Activated T-helper 17 cell treated with anti-CD3 and anti-CD28 coated beads, Interleukin-2, amount 50 U/mL, for 72 hours (primary cell): ENCODE data around the gene EVI2A. TPM values are rescaled to one million over a fixed set of nuclear protein-coding genes. Genes with fewer than 3 reads are reported as not detected.
"Not testable (repeated sequence)": the region's sequence is repeated elsewhere in the genome, so short reads cannot be mapped to it uniquely, and the experiment has no call there.

ENCODE experiments used
- ATAC-seq: fragments of 150-1000 bp; cut with Tn5 transposase; replicated peaks from 2 replicates; pipeline ENCODE4 v1.10.0; 2021; ENCODE audit warnings: mild to moderate bottlenecking, moderate library complexity
- H3K27ac Mint-ChIP-seq: one replicate; pipeline ENCODE4 v1.8.0; 2022; ENCODE audit warnings: mixed read lengths
- H3K27me3 Mint-ChIP-seq: one replicate; pipeline ENCODE4 v1.8.0; 2022; ENCODE audit warnings: mixed read lengths
- H3K36me3 Mint-ChIP-seq: one replicate; pipeline ENCODE4 v1.8.0; 2022; ENCODE audit warnings: low read depth, mild to moderate bottlenecking, mixed read lengths
- H3K4me1 Mint-ChIP-seq: one replicate; pipeline ENCODE4 v1.8.0; 2022; ENCODE audit warnings: mixed read lengths
- H3K4me3 Mint-ChIP-seq: one replicate; pipeline ENCODE4 v1.8.0; 2022; ENCODE audit warnings: mild to moderate bottlenecking, mixed read lengths
- H3K9me3 Mint-ChIP-seq: one replicate; pipeline ENCODE4 v1.8.0; 2022; ENCODE audit warnings: mixed read lengths
- total RNA-seq, 2 donors: library from RNA; stranded (reverse); gene quantifications; one replicate each; pipeline ENCODE4 v1.2.3, GENCODE V29; 2022

The EVI2A gene
- total RNA-seq, 2 donors from 2014 or later: 11.7 to 21.8 TPM

- no peak for ATAC-seq
- Mint-ChIP-seq H3K36me3 (peaks cover 44% of the 10 kb centered on the region), H3K4me1 (peaks cover 16% of the 10 kb centered on the region), H3K4me3 (peak overlapping the region; percentile 79), H3K9me3 (no peaks in the 10 kb centered on the region), H3K27ac (peak overlapping the region; percentile 93), H3K27me3 (no peaks in the 10 kb centered on the region)
These were observed 544 bp upstream of the EVI2A start for GRCh38 chr17:31321966-31322365.

- no peaks in the 10 kb centered on the region for H3K27me3 Mint-ChIP-seq
- peaks cover 33% of the 10 kb centered on the region for H3K36me3 Mint-ChIP-seq
- H3K4me1 Mint-ChIP-seq: peaks cover 16% of the 10 kb centered on the region
- H3K4me3 Mint-ChIP-seq: peak overlapping the region; percentile 79
- H3K27ac Mint-ChIP-seq: peak overlapping the region; percentile 93
- no peak for ATAC-seq
- H3K9me3 Mint-ChIP-seq: no peaks in the 10 kb centered on the region
These were observed 631 bp downstream of the EVI2A start for GRCh38 chr17:31320791-31321190.

- peak overlapping the region; percentile 79 for H3K4me3 Mint-ChIP-seq
- no peak for ATAC-seq
- no peaks in the 10 kb centered on the region for H3K9me3 Mint-ChIP-seq
- peak overlapping the region; percentile 93 for H3K27ac Mint-ChIP-seq
- no peaks in the 10 kb centered on the region for H3K27me3 Mint-ChIP-seq
- H3K36me3 Mint-ChIP-seq: peaks cover 31% of the 10 kb centered on the region
- peaks cover 16% of the 10 kb centered on the region for H3K4me1 Mint-ChIP-seq
These were observed 1.2 kb downstream of the EVI2A start for GRCh38 chr17:31320241-31320640.

GRCh38 chr17:31318851-31319661 is 2.4 kb downstream of the EVI2A start:
- no peaks in the 10 kb centered on the region for H3K9me3 Mint-ChIP-seq

GRCh38 chr17:31318298-31318801 is 3.1 kb downstream of the EVI2A start:
- peaks cover 31% of the 10 kb centered on the region for H3K36me3 Mint-ChIP-seq
- peak overlapping the region; percentile 79 for H3K4me3 Mint-ChIP-seq
- peak; percentile 76 for ATAC-seq
- H3K27me3 Mint-ChIP-seq: no peaks in the 10 kb centered on the region
- H3K4me1 Mint-ChIP-seq: peaks cover 22% of the 10 kb centered on the region
- H3K9me3 Mint-ChIP-seq: no peaks in the 10 kb centered on the region
- peak overlapping the region; percentile 87 for H3K27ac Mint-ChIP-seq

More at GRCh38 chr17:31318851-31319661, 2.4 kb downstream of the EVI2A start:
- peak; percentile 37 for ATAC-seq
- H3K36me3 Mint-ChIP-seq: peaks cover 31% of the 10 kb centered on the region
- no peaks in the 10 kb centered on the region for H3K27me3 Mint-ChIP-seq
- peaks cover 22% of the 10 kb centered on the region for H3K4me1 Mint-ChIP-seq
- peak overlapping the region; percentile 79 for H3K4me3 Mint-ChIP-seq
- H3K27ac Mint-ChIP-seq: peak overlapping the region; percentile 87

GRCh38 chr17:31314782-31315100 is 6.7 kb downstream of the EVI2A start:
- no peaks in the 10 kb centered on the region for H3K27me3 Mint-ChIP-seq
- no peak for ATAC-seq
- peak overlapping the region; percentile 85 for H3K27ac Mint-ChIP-seq
- no peaks in the 10 kb centered on the region for H3K9me3 Mint-ChIP-seq
- peaks cover 31% of the 10 kb centered on the region for H3K36me3 Mint-ChIP-seq
- H3K4me1 Mint-ChIP-seq: peaks cover 25% of the 10 kb centered on the region
- H3K4me3 Mint-ChIP-seq: peak overlapping the region; percentile 75

GRCh38 chr17:31313982-31314781 is 7.2 kb downstream of the EVI2A start, which contains the start of gene EVI2B:
EVI2B (minus strand) TSS chr17:31314054; CDS start chr17:31305609, 8,445 bp downstream.
- H3K4me1 Mint-ChIP-seq: peaks cover 25% of the 10 kb centered on the region
- peak within 1 kb of the TSS; percentile 85 for H3K27ac Mint-ChIP-seq
- H3K4me3 Mint-ChIP-seq: peak within 1 kb of the TSS; percentile 75
- H3K27me3 Mint-ChIP-seq: no peaks in the 10 kb centered on the region
- no peaks in the 10 kb centered on the region for H3K9me3 Mint-ChIP-seq
- peaks cover 26% of the 10 kb centered on the region for H3K36me3 Mint-ChIP-seq
- ATAC-seq: peak; percentile 54

GRCh38 chr17:31312223-31312622 is 9.2 kb downstream of the EVI2A start:
- H3K27ac Mint-ChIP-seq: peak overlapping the region; percentile 85
- not testable (repeated sequence) for H3K9me3 Mint-ChIP-seq, H3K27me3 Mint-ChIP-seq, ATAC-seq
- peak overlapping the region; percentile 75 for H3K4me3 Mint-ChIP-seq
- H3K4me1 Mint-ChIP-seq: peaks cover 23% of the 10 kb centered on the region
- peaks cover 16% of the 10 kb centered on the region for H3K36me3 Mint-ChIP-seq

GRCh38 chr17:31311526-31311925 is 9.9 kb downstream of the EVI2A start:
- H3K4me3 Mint-ChIP-seq: peak overlapping the region; percentile 75
- H3K27ac Mint-ChIP-seq: peak overlapping the region; percentile 85
- peaks cover 23% of the 10 kb centered on the region for H3K4me1 Mint-ChIP-seq
- peaks cover 18% of the 10 kb centered on the region for H3K36me3 Mint-ChIP-seq
- H3K27me3 Mint-ChIP-seq: no peaks in the 10 kb centered on the region
- ATAC-seq: no peak
- H3K9me3 Mint-ChIP-seq: no peaks in the 10 kb centered on the region

GRCh38 chr17:31310886-31311285 is 10.5 kb downstream of the EVI2A start:
- H3K9me3 Mint-ChIP-seq: no peaks in the 10 kb centered on the region

GRCh38 chr17:31310260-31310659 is 11.2 kb downstream of the EVI2A start:
- peaks cover 30% of the 10 kb centered on the region for H3K4me1 Mint-ChIP-seq
- no peaks in the 10 kb centered on the region for H3K9me3 Mint-ChIP-seq
- ATAC-seq: peak; percentile 20
- H3K27ac Mint-ChIP-seq: peak overlapping the region; percentile 85
- H3K36me3 Mint-ChIP-seq: peaks cover 31% of the 10 kb centered on the region
- peak overlapping the region; percentile 75 for H3K4me3 Mint-ChIP-seq
- H3K27me3 Mint-ChIP-seq: no peaks in the 10 kb centered on the region

More at GRCh38 chr17:31310886-31311285, 10.5 kb downstream of the EVI2A start:
- H3K36me3 Mint-ChIP-seq: peaks cover 25% of the 10 kb centered on the region
- H3K27me3 Mint-ChIP-seq: no peaks in the 10 kb centered on the region
- H3K4me3 Mint-ChIP-seq: peak overlapping the region; percentile 75
- ATAC-seq: peak; percentile 8
- peak overlapping the region; percentile 85 for H3K27ac Mint-ChIP-seq
- peaks cover 26% of the 10 kb centered on the region for H3K4me1 Mint-ChIP-seq

- peak overlapping the region; percentile 85 for H3K27ac Mint-ChIP-seq
- no peaks in the 10 kb centered on the region for H3K9me3 Mint-ChIP-seq
- peak overlapping the region; percentile 75 for H3K4me3 Mint-ChIP-seq
- no peaks in the 10 kb centered on the region for H3K27me3 Mint-ChIP-seq
- ATAC-seq: no peak
- H3K36me3 Mint-ChIP-seq: peaks cover 38% of the 10 kb centered on the region
- peaks cover 32% of the 10 kb centered on the region for H3K4me1 Mint-ChIP-seq
These were observed 11.9 kb downstream of the EVI2A start for GRCh38 chr17:31309556-31309955.

GRCh38 chr17:31308372-31309334 is 12.8 kb downstream of the EVI2A start:
- peaks cover 47% of the 10 kb centered on the region for H3K36me3 Mint-ChIP-seq
- ATAC-seq: peak; percentile 81
- H3K27me3 Mint-ChIP-seq: no peaks in the 10 kb centered on the region
- peaks cover 35% of the 10 kb centered on the region for H3K4me1 Mint-ChIP-seq
- H3K9me3 Mint-ChIP-seq: no peaks in the 10 kb centered on the region
- peak overlapping the region; percentile 75 for H3K4me3 Mint-ChIP-seq
- peak overlapping the region; percentile 85 for H3K27ac Mint-ChIP-seq
